ENCODE measurements around the gene AGAP1. TPM values are rescaled to one million over a fixed set of nuclear protein-coding genes. Genes with fewer than 3 reads are reported as not detected.
A peak's percentile ranks its signal among the peaks of the same experiment; 100 is the strongest.

AGAP1 gene
- total RNA-seq, 1 donor: 18.5 TPM

DNA sequence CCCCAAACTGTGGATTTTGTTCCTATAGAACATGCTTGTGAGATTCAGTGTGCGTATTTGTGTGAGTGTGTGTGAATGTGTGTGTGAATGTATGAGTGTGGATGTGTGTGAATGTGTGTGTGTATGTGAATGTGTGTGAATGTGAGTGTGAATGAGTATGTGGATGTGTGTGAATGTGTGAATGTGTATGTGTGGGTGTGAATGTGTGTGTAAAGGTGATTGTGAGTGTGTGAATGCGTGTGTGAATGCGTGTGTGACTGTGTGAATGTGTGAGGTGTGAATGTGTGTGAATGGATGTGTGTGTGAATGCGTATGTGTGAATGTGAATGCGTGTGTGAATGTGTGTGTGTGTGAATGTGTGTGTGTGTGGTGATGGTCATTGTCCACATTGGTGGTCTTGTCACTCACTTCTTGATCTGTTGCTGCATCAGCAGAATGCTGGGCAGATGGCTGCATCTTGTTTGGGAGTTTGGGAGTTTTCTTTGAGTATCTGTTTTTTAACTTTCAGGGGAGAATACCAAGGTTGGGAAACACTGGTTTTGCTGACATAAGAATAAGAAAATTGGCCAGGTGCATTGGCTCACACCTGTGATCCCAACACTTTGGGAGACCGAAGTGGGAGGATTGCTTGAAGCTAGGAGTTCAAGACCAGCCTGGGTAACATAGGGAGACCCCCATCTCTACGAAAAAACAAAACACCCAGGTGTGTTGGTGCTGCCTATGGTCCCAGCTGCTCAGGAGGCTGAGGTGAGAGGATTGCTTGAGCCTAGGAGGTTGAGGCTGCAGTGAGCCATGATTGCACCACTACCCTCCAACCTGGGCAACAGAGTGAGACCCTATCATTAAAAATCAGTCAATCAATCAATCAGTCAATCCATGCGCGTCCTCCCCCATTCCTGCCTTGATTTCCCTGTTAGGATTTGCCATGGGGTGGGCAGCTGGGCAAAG lies 18.2 kb downstream of the AGAP1 start:
- Histone ChIP-seq H3K79me2 (ENCODE audit: insufficient read depth, low read length) (peaks cover 95% of the 10 kb centered on the region), H3K4me3 (ENCODE audit: insufficient read depth, low read length) (no peak overlapping the region), H3K4me2 (ENCODE audit: insufficient read depth, low read length) (peak overlapping the region; percentile 31), H3K27me3 (ENCODE audit: insufficient read depth, low read length) (no peaks in the 10 kb centered on the region), H4K20me1 (ENCODE audit: insufficient read depth, low read length) (peaks cover 52% of the 10 kb centered on the region), H3K9me3 (ENCODE audit: low read depth, low read length) (no peaks in the 10 kb centered on the region), H2AFZ (ENCODE audit: low read length) (no peak overlapping the region), H3K36me3 (ENCODE audit: insufficient read depth, low read length) (no peaks in the 10 kb centered on the region), H3K27ac (ENCODE audit: low read depth, low read length) (peak overlapping the region; percentile 24), H3K4me1 (ENCODE audit: insufficient read depth, low read length) (peaks cover 16% of the 10 kb centered on the region)
- peak; percentile 48 for DNase-seq (ENCODE audit: insufficient read length, low spot score, missing footprints)
- TF ChIP-seq, protein P1, sequence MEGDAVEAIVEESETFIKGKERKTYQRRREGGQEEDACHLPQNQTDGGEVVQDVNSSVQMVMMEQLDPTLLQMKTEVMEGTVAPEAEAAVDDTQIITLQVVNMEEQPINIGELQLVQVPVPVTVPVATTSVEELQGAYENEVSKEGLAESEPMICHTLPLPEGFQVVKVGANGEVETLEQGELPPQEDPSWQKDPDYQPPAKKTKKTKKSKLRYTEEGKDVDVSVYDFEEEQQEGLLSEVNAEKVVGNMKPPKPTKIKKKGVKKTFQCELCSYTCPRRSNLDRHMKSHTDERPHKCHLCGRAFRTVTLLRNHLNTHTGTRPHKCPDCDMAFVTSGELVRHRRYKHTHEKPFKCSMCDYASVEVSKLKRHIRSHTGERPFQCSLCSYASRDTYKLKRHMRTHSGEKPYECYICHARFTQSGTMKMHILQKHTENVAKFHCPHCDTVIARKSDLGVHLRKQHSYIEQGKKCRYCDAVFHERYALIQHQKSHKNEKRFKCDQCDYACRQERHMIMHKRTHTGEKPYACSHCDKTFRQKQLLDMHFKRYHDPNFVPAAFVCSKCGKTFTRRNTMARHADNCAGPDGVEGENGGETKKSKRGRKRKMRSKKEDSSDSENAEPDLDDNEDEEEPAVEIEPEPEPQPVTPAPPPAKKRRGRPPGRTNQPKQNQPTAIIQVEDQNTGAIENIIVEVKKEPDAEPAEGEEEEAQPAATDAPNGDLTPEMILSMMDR (IDR thresholded peaks at IDR 0.05; ENCODE audit: extremely low read depth, low read depth, low read length): no peak

DNA sequence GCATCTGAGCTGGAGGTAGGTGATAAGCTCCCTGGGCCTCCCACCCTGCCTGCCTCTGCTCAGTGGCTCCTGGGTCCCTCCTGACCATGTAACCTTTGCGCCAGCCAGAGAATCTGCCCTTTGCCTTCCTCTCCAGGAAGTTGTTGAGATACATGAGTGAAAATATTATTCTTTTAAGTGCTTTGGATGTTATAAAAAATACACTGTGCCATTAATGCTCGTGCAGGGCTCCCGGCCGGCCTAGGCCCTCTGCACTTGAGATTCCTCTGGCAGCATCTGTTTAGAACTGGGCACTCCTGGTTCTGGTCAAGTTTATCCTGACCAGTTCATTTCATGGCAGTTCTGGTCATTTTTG lies 18.8 kb downstream of the AGAP1 start:
- no peak overlapping the region for H3K27ac ChIP-seq (ENCODE audit: low read depth, low read length)
- H3K9me3 ChIP-seq (ENCODE audit: low read depth, low read length): no peaks in the 10 kb centered on the region
- peaks cover 94% of the 10 kb centered on the region for H3K79me2 ChIP-seq (ENCODE audit: insufficient read depth, low read length)
- no peak overlapping the region for H3K4me3 ChIP-seq (ENCODE audit: insufficient read depth, low read length)
- H2AFZ ChIP-seq (ENCODE audit: low read length): no peak overlapping the region
- TF ChIP-seq, protein P1 (IDR thresholded peaks at IDR 0.05; ENCODE audit: extremely low read depth, low read depth, low read length): no peak
- no peak overlapping the region for H3K4me2 ChIP-seq (ENCODE audit: insufficient read depth, low read length)
- peaks cover 16% of the 10 kb centered on the region for H3K4me1 ChIP-seq (ENCODE audit: insufficient read depth, low read length)
- H3K36me3 ChIP-seq (ENCODE audit: insufficient read depth, low read length): no peaks in the 10 kb centered on the region
- no peaks in the 10 kb centered on the region for H3K27me3 ChIP-seq (ENCODE audit: insufficient read depth, low read length)
- no peak for DNase-seq (ENCODE audit: insufficient read length, low spot score, missing footprints)
- H4K20me1 ChIP-seq (ENCODE audit: insufficient read depth, low read length): peaks cover 48% of the 10 kb centered on the region

DNA sequence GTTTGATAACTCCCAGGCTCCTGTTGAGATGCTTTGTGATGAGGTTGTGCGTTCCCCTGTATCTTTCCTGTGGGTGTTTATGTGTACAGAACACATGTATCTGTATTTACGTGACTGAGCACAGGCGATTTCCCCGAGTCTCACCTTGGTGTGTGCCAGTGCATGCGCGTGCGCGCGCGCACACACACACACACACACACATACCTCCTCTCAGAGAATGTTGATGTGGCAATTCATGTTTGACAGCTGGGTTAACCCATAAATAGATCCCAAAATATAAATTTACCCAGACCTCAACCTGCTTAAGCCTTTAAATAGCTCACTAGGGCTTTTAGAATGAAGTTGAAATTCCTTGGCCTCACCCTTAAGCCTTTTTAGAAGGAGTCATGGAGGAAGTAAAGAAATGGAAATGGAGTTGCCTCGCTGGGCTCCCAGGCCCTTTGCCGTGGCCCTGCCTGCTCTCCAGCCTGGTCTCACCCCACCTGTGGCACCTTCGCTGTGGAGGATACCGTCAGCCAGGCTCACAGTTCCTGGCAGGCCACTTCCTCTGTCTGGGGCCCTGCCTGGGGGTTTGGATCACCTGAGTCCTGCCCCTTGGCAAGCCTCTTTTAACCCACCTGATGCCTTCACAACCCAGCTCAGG lies 20.3 kb downstream of the AGAP1 start:
- TF ChIP-seq, protein P1 (IDR thresholded peaks at IDR 0.05; ENCODE audit: extremely low read depth, low read depth, low read length): no peak
- Histone ChIP-seq H3K36me3 (ENCODE audit: insufficient read depth, low read length) (no peaks in the 10 kb centered on the region), H3K79me2 (ENCODE audit: insufficient read depth, low read length) (peaks cover 94% of the 10 kb centered on the region), H2AFZ (ENCODE audit: low read length) (no peak overlapping the region), H3K4me1 (ENCODE audit: insufficient read depth, low read length) (peaks cover 16% of the 10 kb centered on the region), H3K9me3 (ENCODE audit: low read depth, low read length) (no peaks in the 10 kb centered on the region), H3K27me3 (ENCODE audit: insufficient read depth, low read length) (no peaks in the 10 kb centered on the region), H3K4me3 (ENCODE audit: insufficient read depth, low read length) (no peak overlapping the region), H3K4me2 (ENCODE audit: insufficient read depth, low read length) (no peak overlapping the region), H3K27ac (ENCODE audit: low read depth, low read length) (no peak overlapping the region), H4K20me1 (ENCODE audit: insufficient read depth, low read length) (peaks cover 49% of the 10 kb centered on the region)
- DNase-seq (ENCODE audit: insufficient read length, low spot score, missing footprints): peak; percentile 18
